OCI-LY7 (cell line): ENCODE results near the gene HDAC4.

Experiments
- EZH2phosphoT487 ChIP-seq: fragments of 200-600 bp; sonication (generic); IDR thresholded peaks from 2 replicates; pipeline ENCODE4 v1.6.1; 2018; ENCODE audit warnings: low read depth, borderline replicate concordance, mild to moderate bottlenecking, mixed run types, antibody characterized with exemption, low read length, moderate library complexity, mixed read lengths
- TF ChIP-seq, protein P1 (sequence below): fragments of 200-600 bp; sonication (generic); conservative IDR thresholded peaks from 2 replicates; pipeline ENCODE4 v1.5.1; 2014; ENCODE audit warnings: mild to moderate bottlenecking, antibody characterized with exemption, low read length, moderate library complexity, mixed read lengths

- TF ChIP-seq, protein P1, sequence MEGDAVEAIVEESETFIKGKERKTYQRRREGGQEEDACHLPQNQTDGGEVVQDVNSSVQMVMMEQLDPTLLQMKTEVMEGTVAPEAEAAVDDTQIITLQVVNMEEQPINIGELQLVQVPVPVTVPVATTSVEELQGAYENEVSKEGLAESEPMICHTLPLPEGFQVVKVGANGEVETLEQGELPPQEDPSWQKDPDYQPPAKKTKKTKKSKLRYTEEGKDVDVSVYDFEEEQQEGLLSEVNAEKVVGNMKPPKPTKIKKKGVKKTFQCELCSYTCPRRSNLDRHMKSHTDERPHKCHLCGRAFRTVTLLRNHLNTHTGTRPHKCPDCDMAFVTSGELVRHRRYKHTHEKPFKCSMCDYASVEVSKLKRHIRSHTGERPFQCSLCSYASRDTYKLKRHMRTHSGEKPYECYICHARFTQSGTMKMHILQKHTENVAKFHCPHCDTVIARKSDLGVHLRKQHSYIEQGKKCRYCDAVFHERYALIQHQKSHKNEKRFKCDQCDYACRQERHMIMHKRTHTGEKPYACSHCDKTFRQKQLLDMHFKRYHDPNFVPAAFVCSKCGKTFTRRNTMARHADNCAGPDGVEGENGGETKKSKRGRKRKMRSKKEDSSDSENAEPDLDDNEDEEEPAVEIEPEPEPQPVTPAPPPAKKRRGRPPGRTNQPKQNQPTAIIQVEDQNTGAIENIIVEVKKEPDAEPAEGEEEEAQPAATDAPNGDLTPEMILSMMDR: no peak
- no peak for TF ChIP-seq EZH2phosphoT487
These were observed 232.9 kb downstream of the HDAC4 start for GRCh38 chr2:239167766-239168444.
